AG09319 (cell line): ENCODE data around the gene ZNF780B.

ENCODE experiments used
- DNase-seq: peaks from one replicate; pipeline ENCODE4 v3.0.0-alpha.2; 2010; ENCODE audit warnings: low read depth; ENCODE audit errors: extremely low read depth
- CTCF ChIP-seq: IDR thresholded peaks from 2 replicates; pipeline ENCODE4 v1.5.1; 2011; ENCODE audit warnings: low read depth, mild to moderate bottlenecking, inconsistent platforms, low read length, moderate library complexity

ZNF780B gene

GRCh38 chr19:40035996-40036395 is 20.0 kb downstream of the ZNF780B start:
- no peak for DNase-seq
- TF ChIP-seq CTCF = no peak

GRCh38 chr19:40033989-40034560 is 22.0 kb downstream of the ZNF780B start:
- TF ChIP-seq CTCF = no peak
- no peak for DNase-seq

DNA sequence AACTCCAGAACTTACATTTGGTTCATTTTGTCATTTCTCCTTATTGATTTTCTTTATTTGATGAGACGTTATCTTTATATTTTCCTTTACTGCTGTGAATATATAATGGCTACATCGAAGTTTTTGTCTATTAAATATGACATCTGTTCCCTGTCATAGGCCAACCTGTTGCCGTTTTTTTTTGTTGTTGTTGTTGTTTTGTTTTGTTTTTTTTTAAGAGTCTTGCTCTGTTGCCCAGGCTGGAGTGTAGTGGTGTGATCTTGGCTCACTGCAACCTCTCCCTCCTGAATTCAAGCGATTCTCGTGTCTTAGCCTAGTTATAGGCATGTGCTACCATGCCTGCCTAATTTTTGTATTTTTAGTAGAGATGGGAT is 29.4 kb downstream of the ZNF780B start:
- TF ChIP-seq CTCF = no peak

DNA sequence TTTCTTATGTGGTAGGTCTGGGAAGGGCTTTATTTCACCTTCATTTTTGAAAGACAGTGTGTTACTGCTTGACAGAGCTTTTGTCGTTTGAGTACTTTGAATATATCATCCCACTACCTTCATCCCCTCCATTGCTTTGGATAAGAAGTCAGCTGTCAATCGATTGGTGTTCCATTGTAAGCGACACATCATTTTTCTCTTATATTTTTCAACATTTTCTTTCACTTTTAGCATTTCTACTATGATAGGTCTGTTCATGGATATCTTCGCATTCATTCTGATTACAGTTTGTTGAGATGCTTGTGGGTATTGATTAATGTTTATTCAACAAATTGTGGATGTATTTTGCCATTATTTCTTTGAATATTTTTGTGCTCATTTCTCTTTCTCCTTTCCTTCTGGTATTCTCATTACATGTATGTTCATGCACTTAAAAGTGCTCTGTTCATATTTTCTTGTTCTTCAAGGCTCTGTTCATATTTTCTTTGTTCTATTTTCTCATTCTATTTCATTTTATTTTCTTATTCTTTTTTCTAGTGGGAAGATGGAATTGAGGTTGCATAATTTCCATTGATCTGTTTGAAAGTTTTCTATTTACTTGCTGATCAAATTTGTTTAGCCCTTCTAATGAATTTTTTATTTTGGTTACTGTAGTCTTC is 30.0 kb downstream of the ZNF780B start:
- no peak for TF ChIP-seq CTCF
- DNase-seq = no peak

More for the DNA sequence above, 29.4 kb downstream of the ZNF780B start:
- DNase-seq = no peak

- TF ChIP-seq CTCF = no peak
- DNase-seq = no peak
Measured at GRCh38 chr19:40023969-40024368, 32.1 kb downstream of the ZNF780B start.

- no peak for DNase-seq
- no peak for TF ChIP-seq CTCF
Measured at GRCh38 chr19:40013991-40014390, 42.0 kb downstream of the ZNF780B start.

GRCh38 chr19:40009674-40010073 is 46.4 kb downstream of the ZNF780B start:
- TF ChIP-seq CTCF = no peak
- DNase-seq = no peak
